ENCODE measurements around the gene PIRT.

PIRT gene

DNA sequence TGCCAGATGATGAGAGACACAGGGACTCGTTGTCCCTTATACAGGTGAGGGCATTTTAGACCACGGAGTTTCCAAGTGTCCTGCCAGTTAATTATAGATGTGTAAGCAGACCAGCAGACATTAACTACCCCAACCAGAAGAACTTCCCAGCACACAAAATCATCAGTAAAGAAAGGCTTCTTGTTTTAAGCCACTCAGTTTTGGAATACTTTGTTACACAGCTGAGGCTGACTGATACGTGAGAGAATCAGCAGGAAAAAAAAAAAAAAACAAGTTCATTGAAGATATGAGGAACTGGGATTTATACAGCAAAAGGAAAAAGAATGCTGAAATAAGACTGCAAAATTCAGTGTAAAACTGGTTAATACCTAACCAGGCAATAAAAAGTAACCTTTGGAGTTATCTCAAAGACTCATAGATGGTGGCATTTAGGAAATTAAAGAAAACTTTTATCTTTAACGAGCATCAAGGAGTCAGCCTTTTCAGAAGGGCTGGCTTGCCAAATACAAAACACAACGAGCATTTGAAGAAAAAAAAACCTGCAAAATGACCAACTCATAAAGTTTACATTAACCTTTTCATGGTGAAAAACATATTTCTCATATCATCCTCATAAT lies 62.0 kb downstream of the PIRT start:
- Histone ChIP-seq H4K20me1 (ENCODE audit: insufficient read depth, low read length) (no peaks in the 10 kb centered on the region), H3K9me2 (replicated peaks; ENCODE audit: insufficient read depth, low read length) (no peaks in the 10 kb centered on the region), H3K79me2 (ENCODE audit: low read length) (no peaks in the 10 kb centered on the region), H2AFZ (ENCODE audit: low read length) (no peak overlapping the region), H3K9ac (ENCODE audit: low read length) (no peak overlapping the region), H3K4me3 (ENCODE audit: low read length) (no peak overlapping the region), H3F3A (ENCODE audit: insufficient read depth, low read length) (no peaks in the 10 kb centered on the region), H3K4me1 (ENCODE audit: low read length) (no peaks in the 10 kb centered on the region), H3K27me3 (replicated peaks; ENCODE audit: insufficient read depth, low read length) (no peaks in the 10 kb centered on the region), H3K4me2 (ENCODE audit: low read depth, low read length) (no peak overlapping the region), H3K9me3 (replicated peaks; ENCODE audit: insufficient read depth, low read length) (no peaks in the 10 kb centered on the region), H3K36me3 (replicated peaks; ENCODE audit: insufficient read depth, low read length) (no peaks in the 10 kb centered on the region), H3K27ac (ENCODE audit: low read length) (no peak overlapping the region)
- DNase-seq: no peak
- TF ChIP-seq EZH2phosphoT487 (IDR thresholded peaks at IDR 0.05; ENCODE audit: low read length) (no peak), EZH2 (optimal IDR thresholded peaks at IDR 0.05; ENCODE audit: low read depth, low read length) (no peak)
- TF ChIP-seq, protein P1, sequence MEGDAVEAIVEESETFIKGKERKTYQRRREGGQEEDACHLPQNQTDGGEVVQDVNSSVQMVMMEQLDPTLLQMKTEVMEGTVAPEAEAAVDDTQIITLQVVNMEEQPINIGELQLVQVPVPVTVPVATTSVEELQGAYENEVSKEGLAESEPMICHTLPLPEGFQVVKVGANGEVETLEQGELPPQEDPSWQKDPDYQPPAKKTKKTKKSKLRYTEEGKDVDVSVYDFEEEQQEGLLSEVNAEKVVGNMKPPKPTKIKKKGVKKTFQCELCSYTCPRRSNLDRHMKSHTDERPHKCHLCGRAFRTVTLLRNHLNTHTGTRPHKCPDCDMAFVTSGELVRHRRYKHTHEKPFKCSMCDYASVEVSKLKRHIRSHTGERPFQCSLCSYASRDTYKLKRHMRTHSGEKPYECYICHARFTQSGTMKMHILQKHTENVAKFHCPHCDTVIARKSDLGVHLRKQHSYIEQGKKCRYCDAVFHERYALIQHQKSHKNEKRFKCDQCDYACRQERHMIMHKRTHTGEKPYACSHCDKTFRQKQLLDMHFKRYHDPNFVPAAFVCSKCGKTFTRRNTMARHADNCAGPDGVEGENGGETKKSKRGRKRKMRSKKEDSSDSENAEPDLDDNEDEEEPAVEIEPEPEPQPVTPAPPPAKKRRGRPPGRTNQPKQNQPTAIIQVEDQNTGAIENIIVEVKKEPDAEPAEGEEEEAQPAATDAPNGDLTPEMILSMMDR (IDR thresholded peaks at IDR 0.05; ENCODE audit: low read length): no peak

DNA sequence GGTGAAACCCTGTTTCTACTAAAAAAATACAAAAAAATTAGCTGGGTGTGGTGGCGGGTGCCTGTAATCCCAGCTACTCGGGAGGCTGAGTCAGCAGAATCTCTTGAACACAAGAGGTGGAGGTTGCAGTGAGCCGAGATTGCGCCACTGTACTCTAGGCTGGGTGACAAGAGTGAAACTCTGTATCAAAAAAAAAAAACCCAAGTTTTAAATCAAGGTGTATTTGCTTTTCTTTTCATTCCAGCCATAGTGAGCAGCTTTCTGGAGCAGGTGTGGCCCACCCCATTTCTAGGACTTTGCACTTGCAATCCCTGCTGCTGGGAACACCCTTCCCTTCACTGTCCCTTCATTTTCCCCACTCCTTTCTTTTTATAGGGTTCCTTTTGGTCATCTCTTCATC lies 62.8 kb downstream of the PIRT start:
- H4K20me1 ChIP-seq (ENCODE audit: insufficient read depth, low read length): no peaks in the 10 kb centered on the region
- H3K79me2 ChIP-seq (ENCODE audit: low read length): no peaks in the 10 kb centered on the region
- H3K27me3 ChIP-seq (replicated peaks; ENCODE audit: insufficient read depth, low read length): no peaks in the 10 kb centered on the region
- no peaks in the 10 kb centered on the region for H3K36me3 ChIP-seq (replicated peaks; ENCODE audit: insufficient read depth, low read length)
- no peak overlapping the region for H3K9ac ChIP-seq (ENCODE audit: low read length)
- H3K9me2 ChIP-seq (replicated peaks; ENCODE audit: insufficient read depth, low read length): no peaks in the 10 kb centered on the region
- TF ChIP-seq EZH2phosphoT487 (IDR thresholded peaks at IDR 0.05; ENCODE audit: low read length): no peak
- TF ChIP-seq, protein P1 (IDR thresholded peaks at IDR 0.05; ENCODE audit: low read length): no peak
- no peak for TF ChIP-seq EZH2 (optimal IDR thresholded peaks at IDR 0.05; ENCODE audit: low read depth, low read length)
- no peaks in the 10 kb centered on the region for H3F3A ChIP-seq (ENCODE audit: insufficient read depth, low read length)
- H3K4me1 ChIP-seq (ENCODE audit: low read length): no peaks in the 10 kb centered on the region
- H2AFZ ChIP-seq (ENCODE audit: low read length): no peak overlapping the region
- no peaks in the 10 kb centered on the region for H3K9me3 ChIP-seq (replicated peaks; ENCODE audit: insufficient read depth, low read length)
- H3K4me3 ChIP-seq (ENCODE audit: low read length): no peak overlapping the region
- H3K4me2 ChIP-seq (ENCODE audit: low read depth, low read length): no peak overlapping the region
- DNase-seq: no peak
- H3K27ac ChIP-seq (ENCODE audit: low read length): no peak overlapping the region

DNA sequence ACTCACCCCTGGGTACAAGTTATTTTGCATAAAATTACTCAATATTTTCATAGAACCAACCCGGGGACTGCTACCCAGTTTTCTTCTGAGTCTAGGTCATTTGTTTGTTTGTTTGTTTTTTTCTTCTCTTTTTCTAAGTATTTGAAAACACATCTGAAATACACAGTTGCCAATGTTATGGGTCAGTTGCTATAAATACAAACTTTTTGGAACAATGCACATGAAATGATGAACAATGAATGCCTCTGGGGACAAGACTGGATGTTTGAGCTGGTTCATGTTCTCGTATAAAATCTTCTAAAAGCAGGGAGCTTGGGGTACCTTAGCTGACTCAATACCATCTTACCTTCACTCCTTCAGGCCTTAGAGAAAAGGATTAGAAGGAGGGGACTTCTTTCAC lies 64.5 kb downstream of the PIRT start:
- DNase-seq: no peak
- TF ChIP-seq EZH2phosphoT487 (IDR thresholded peaks at IDR 0.05; ENCODE audit: low read length) (no peak), EZH2 (optimal IDR thresholded peaks at IDR 0.05; ENCODE audit: low read depth, low read length) (no peak)
- TF ChIP-seq, protein P1 (IDR thresholded peaks at IDR 0.05; ENCODE audit: low read length): no peak
- Histone ChIP-seq H4K20me1 (ENCODE audit: insufficient read depth, low read length) (no peaks in the 10 kb centered on the region), H2AFZ (ENCODE audit: low read length) (no peak overlapping the region), H3K79me2 (ENCODE audit: low read length) (no peaks in the 10 kb centered on the region), H3K27ac (ENCODE audit: low read length) (no peak overlapping the region), H3K9me2 (replicated peaks; ENCODE audit: insufficient read depth, low read length) (no peaks in the 10 kb centered on the region), H3K9me3 (replicated peaks; ENCODE audit: insufficient read depth, low read length) (no peaks in the 10 kb centered on the region), H3K27me3 (replicated peaks; ENCODE audit: insufficient read depth, low read length) (no peaks in the 10 kb centered on the region), H3K36me3 (replicated peaks; ENCODE audit: insufficient read depth, low read length) (no peaks in the 10 kb centered on the region), H3K4me1 (ENCODE audit: low read length) (no peaks in the 10 kb centered on the region), H3K9ac (ENCODE audit: low read length) (no peak overlapping the region), H3F3A (ENCODE audit: insufficient read depth, low read length) (no peaks in the 10 kb centered on the region), H3K4me2 (ENCODE audit: low read depth, low read length) (no peak overlapping the region), H3K4me3 (ENCODE audit: low read length) (no peak overlapping the region)
